ENCODE results near the gene GATA5.

DNA sequence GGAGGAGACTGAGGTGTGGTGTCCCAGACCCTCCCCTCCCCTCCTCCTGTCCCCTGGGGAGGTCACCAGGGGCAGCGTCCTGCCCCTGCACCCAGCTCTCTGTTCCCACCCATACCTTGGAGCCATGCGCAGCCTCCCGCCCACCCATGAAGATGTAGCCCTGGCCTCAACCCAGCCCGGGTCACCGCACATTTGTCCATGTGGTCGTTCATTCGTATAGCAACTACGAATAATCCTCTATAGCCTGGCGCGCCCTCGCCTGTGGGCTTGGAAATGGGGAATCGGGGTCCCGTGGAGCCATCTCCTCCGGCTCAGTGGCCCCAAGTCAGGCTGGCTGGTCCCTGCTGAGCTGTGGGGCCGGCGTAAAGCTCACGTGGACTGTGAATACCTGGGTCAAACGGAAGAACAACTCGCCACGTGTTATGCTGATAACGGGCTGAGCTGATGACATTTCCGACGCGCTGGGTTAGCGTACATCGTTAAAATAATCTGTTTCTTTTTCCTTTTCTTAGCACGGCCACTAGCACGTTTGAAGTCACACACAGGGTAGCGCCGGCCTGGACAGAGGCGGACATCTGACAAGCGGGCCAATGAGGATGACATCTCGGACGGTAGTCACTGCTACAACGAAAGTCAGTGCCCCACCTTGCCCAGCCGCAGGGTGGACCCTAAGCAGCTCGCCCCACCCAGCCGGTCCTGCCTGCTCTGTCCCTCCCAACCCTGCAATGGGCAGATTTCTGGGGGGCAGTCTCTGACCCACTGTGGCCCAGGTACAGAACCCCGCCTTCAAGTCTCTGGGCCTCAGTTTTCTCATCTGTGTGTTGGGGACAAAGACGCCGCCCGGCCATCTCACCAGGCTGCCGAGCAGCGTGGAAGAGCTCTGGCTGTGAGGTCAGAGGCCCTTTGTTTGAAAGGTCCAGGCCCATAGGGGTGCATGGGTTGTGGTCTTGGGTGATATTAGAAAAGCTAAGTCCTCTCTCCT lies 28.6 kb downstream of the GATA5 start:
- TF ChIP-seq POLR2A (IDR thresholded peaks at IDR 0.05): no peak
- TF ChIP-seq, protein P1, sequence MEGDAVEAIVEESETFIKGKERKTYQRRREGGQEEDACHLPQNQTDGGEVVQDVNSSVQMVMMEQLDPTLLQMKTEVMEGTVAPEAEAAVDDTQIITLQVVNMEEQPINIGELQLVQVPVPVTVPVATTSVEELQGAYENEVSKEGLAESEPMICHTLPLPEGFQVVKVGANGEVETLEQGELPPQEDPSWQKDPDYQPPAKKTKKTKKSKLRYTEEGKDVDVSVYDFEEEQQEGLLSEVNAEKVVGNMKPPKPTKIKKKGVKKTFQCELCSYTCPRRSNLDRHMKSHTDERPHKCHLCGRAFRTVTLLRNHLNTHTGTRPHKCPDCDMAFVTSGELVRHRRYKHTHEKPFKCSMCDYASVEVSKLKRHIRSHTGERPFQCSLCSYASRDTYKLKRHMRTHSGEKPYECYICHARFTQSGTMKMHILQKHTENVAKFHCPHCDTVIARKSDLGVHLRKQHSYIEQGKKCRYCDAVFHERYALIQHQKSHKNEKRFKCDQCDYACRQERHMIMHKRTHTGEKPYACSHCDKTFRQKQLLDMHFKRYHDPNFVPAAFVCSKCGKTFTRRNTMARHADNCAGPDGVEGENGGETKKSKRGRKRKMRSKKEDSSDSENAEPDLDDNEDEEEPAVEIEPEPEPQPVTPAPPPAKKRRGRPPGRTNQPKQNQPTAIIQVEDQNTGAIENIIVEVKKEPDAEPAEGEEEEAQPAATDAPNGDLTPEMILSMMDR (IDR thresholded peaks at IDR 0.05): no peak

Data from uterus (tissue), 2 donors.